DOHH2 (cell line): ENCODE data around the gene METTL18.

Source experiments
- H3F3A ChIP-seq: fragments of 200-600 bp; sonication (generic), shearing (Covaris generic); 2 replicates; pipeline ENCODE4 v1.6.0; 2016; ENCODE audit warnings: antibody characterized with exemption, mild to moderate bottlenecking; ENCODE audit not compliant: control insufficient read depth, insufficient read depth
- H3K27ac ChIP-seq: fragments of 200-600 bp; sonication (generic); 2 replicates; pipeline ENCODE4 v1.5.1; 2014; ENCODE audit warnings: low read depth, mild to moderate bottlenecking, low read length, moderate library complexity
- H3K27me3 ChIP-seq: fragments of 200-600 bp; sonication (generic); 2 replicates; pipeline ENCODE4 v1.6.1; 2014; ENCODE audit warnings: mild to moderate bottlenecking, low read length, mixed read lengths; ENCODE audit not compliant: control insufficient read depth
- H3K36me3 ChIP-seq: fragments of 200-600 bp; sonication (generic); 2 replicates; pipeline ENCODE4 v1.6.1; 2014; ENCODE audit warnings: mild to moderate bottlenecking, low read length, moderate library complexity, mixed read lengths; ENCODE audit not compliant: control insufficient read depth
- H3K4me1 ChIP-seq: fragments of 200-600 bp; sonication (generic); 2 replicates; pipeline ENCODE4 v1.6.1; 2014; ENCODE audit warnings: mild to moderate bottlenecking, low read length, mixed read lengths; ENCODE audit not compliant: control insufficient read depth
- H3K4me2 ChIP-seq: fragments of 200-600 bp; sonication (generic); 2 replicates; pipeline ENCODE4 v1.6.0; 2014; ENCODE audit warnings: mild to moderate bottlenecking, low read length, moderate library complexity
- H3K4me3 ChIP-seq: fragments of 200-600 bp; sonication (generic); 2 replicates; pipeline ENCODE4 v1.5.1; 2014; ENCODE audit warnings: mild to moderate bottlenecking, low read length, mixed read lengths
- H3K79me2 ChIP-seq: fragments of 200-600 bp; sonication (generic); 2 replicates; pipeline ENCODE4 v1.6.1; 2014; ENCODE audit warnings: mild to moderate bottlenecking, low read length, mixed read lengths; ENCODE audit not compliant: control insufficient read depth
- H3K9me2 ChIP-seq: fragments of 200-600 bp; sonication (generic); replicated peaks from 2 replicates; pipeline ENCODE4 v1.6.1; 2014; ENCODE audit warnings: mild to moderate bottlenecking, low read length, mixed read lengths; ENCODE audit not compliant: control insufficient read depth
- H3K9me3 ChIP-seq: fragments of 200-600 bp; sonication (generic); 2 replicates; pipeline ENCODE4 v1.6.1; 2014; ENCODE audit warnings: antibody characterized with exemption, low read length, mixed read lengths; ENCODE audit not compliant: control insufficient read depth, insufficient read depth
- H4K20me1 ChIP-seq: fragments of 200-600 bp; sonication (generic); 2 replicates; pipeline ENCODE4 v1.6.0; 2014; ENCODE audit warnings: low read depth, mild to moderate bottlenecking, antibody characterized with exemption, low read length, moderate library complexity; ENCODE audit not compliant: control insufficient read depth, insufficient read depth
- CTCF ChIP-seq: fragments of 200-600 bp; sonication (generic); IDR thresholded peaks from one replicate; pipeline ENCODE4 v1.5.1; 2014; ENCODE audit warnings: antibody characterized with exemption, mild to moderate bottlenecking, low read depth, low read length; ENCODE audit not compliant: poor library complexity, severe bottlenecking
- EZH2phosphoT487 ChIP-seq: fragments of 200-600 bp; sonication (generic); IDR thresholded peaks from 2 replicates; pipeline ENCODE4 v1.6.1; 2017; ENCODE audit warnings: borderline replicate concordance, mild to moderate bottlenecking, antibody characterized with exemption, low read length, moderate library complexity, mixed read lengths

METTL18 gene

GRCh38 chr1:169829671-169830070 is 35.0 kb upstream of the METTL18 start:
- Histone ChIP-seq H3K9me2 (no peaks in the 10 kb centered on the region), H3K27ac (no peak overlapping the region), H4K20me1 (no peaks in the 10 kb centered on the region), H3K27me3 (no peaks in the 10 kb centered on the region), H3K4me2 (no peak overlapping the region), H3K79me2 (no peaks in the 10 kb centered on the region), H3K4me1 (no peaks in the 10 kb centered on the region), H3K36me3 (peaks cover 88% of the 10 kb centered on the region), H3F3A (no peaks in the 10 kb centered on the region), H3K4me3 (no peak overlapping the region), H3K9me3 (no peaks in the 10 kb centered on the region)
- no peak for TF ChIP-seq CTCF
- TF ChIP-seq EZH2phosphoT487 = no peak

- no peak overlapping the region for H3K27ac ChIP-seq
- H3K4me1 ChIP-seq = no peaks in the 10 kb centered on the region
- H3K27me3 ChIP-seq = no peaks in the 10 kb centered on the region
- H3K9me3 ChIP-seq = no peaks in the 10 kb centered on the region
- H3F3A ChIP-seq = no peaks in the 10 kb centered on the region
- no peaks in the 10 kb centered on the region for H4K20me1 ChIP-seq
- H3K9me2 ChIP-seq = no peaks in the 10 kb centered on the region
- peaks cover 78% of the 10 kb centered on the region for H3K36me3 ChIP-seq
- H3K4me2 ChIP-seq = no peak overlapping the region
- no peaks in the 10 kb centered on the region for H3K79me2 ChIP-seq
- no peak overlapping the region for H3K4me3 ChIP-seq
- TF ChIP-seq EZH2phosphoT487 (no peak), CTCF (no peak)
Observed at GRCh38 chr1:169824153-169824552, 29.4 kb upstream of the METTL18 start.

GRCh38 chr1:169821500-169821899 is 26.8 kb upstream of the METTL18 start:
- H3K36me3 ChIP-seq = peaks cover 70% of the 10 kb centered on the region
- H3K4me1 ChIP-seq = no peaks in the 10 kb centered on the region
- TF ChIP-seq EZH2phosphoT487 = no peak
- no peak for TF ChIP-seq CTCF
- H3F3A ChIP-seq = 0 out of 2 replicates have a peak, but pooled peaks cover 2% of the 10 kb centered on the region
- H3K9me2 ChIP-seq = no peaks in the 10 kb centered on the region
- no peak overlapping the region for H3K27ac ChIP-seq
- H3K79me2 ChIP-seq = no peaks in the 10 kb centered on the region
- H3K4me2 ChIP-seq = no peak overlapping the region
- no peaks in the 10 kb centered on the region for H3K9me3 ChIP-seq
- H3K27me3 ChIP-seq = no peaks in the 10 kb centered on the region
- H4K20me1 ChIP-seq = no peaks in the 10 kb centered on the region
- H3K4me3 ChIP-seq = no peak overlapping the region

GRCh38 chr1:169816617-169817016 is 21.9 kb upstream of the METTL18 start:
- H3K27me3 ChIP-seq = no peaks in the 10 kb centered on the region
- H3K9me2 ChIP-seq = no peaks in the 10 kb centered on the region
- TF ChIP-seq EZH2phosphoT487 (no peak), CTCF (no peak)
- no peak overlapping the region for H3K4me3 ChIP-seq
- no peak overlapping the region for H3K4me2 ChIP-seq
- H3K27ac ChIP-seq = no peak overlapping the region
- peaks cover 76% of the 10 kb centered on the region for H3K36me3 ChIP-seq
- no peaks in the 10 kb centered on the region for H4K20me1 ChIP-seq
- peaks cover 2% of the 10 kb centered on the region; the same call in 1 of the 2 replicates for H3K79me2 ChIP-seq
- H3F3A ChIP-seq = 0 out of 2 replicates have a peak, but pooled peaks cover 2% of the 10 kb centered on the region
- H3K9me3 ChIP-seq = no peaks in the 10 kb centered on the region
- no peaks in the 10 kb centered on the region for H3K4me1 ChIP-seq
